Airway epithelial cell (primary cell): ENCODE results near the gene CHRNG. TPM values are rescaled to one million over a fixed set of nuclear protein-coding genes. Genes with fewer than 3 reads are reported as not detected.

Experiments used
- total RNA-seq: library from RNA; depleted of rRNA; stranded (reverse); fragments of >200 nt; gene quantifications from 2 replicates; pipeline ENCODE4 v1.2.3, GENCODE V29; 2015

Gene CHRNG, protein sequence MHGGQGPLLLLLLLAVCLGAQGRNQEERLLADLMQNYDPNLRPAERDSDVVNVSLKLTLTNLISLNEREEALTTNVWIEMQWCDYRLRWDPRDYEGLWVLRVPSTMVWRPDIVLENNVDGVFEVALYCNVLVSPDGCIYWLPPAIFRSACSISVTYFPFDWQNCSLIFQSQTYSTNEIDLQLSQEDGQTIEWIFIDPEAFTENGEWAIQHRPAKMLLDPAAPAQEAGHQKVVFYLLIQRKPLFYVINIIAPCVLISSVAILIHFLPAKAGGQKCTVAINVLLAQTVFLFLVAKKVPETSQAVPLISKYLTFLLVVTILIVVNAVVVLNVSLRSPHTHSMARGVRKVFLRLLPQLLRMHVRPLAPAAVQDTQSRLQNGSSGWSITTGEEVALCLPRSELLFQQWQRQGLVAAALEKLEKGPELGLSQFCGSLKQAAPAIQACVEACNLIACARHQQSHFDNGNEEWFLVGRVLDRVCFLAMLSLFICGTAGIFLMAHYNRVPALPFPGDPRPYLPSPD
- not detected in 2 replicates for total RNA-seq

GRCh38 chr2:232539298-232540231 lies at the start of gene CHRNG:
Gene CHRNG, plus strand, starts transcription at chr2:232539692. Its CDS starts 56 bp downstream, at chr2:232539748.

DNA sequence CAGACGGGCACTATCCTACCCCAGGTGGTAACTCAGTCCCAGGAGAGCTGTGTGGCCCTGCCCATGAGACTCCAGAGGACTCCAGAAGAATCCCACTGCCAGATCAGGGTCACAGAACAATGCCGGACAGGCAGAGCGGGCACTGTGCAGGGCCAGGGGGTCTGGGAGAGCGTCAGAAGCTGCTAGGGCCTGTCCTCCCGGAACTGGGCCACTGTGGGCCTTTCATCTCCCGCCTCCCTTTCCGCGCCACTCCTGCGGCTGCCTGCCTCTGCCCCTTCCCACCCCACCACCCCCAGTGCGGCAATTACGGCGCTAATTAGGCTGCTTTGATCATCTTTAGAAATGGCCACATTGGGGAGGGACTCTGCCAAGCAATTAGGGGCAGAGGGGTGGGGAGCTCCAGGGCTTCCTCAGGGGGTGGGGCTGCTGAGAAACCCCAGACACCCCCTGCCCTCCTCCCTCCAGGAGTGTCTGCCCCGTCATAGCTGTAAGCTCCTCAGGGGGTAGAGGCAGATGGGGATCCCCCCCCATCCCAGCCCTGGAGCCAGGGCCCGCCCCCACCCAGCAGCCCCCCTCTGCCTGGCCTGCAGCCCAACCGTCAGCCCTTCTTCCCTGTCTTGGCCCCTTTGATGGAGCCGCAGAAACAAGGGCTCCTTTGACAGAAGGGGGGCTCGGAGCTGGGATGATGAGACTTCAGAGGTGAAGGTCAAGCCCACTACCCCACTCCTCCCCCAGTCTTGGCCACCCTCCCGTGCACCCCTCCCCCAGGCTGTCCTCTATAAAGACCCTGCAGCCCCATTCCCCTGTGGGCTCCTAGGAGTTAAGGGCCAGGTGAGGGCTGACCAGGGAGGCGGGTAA lies 19.7 kb upstream of the CHRNG start, which contains the start of gene PRSS56:
TSS of gene PRSS56 (plus strand) at position 808 of the 858 bp plus-strand sequence. CDS start 211 bp downstream, outside the sequence.

GRCh38 chr2:232525791-232526371 lies 13.6 kb upstream of the CHRNG start, which contains the start of gene CHRND:
Gene CHRND, plus strand, starts transcription at chr2:232526160. Its CDS starts 56 bp downstream, at chr2:232526216.

GRCh38 chr2:232550354-232551249 lies 11.1 kb downstream of the CHRNG start, which contains the start of the genes EIF4E2 and TIGD1:
Gene EIF4E2, plus strand, starts transcription at chr2:232550689. Its CDS starts 36 bp downstream, at chr2:232550725.
Gene TIGD1, minus strand, starts transcription at chr2:232550557. Its CDS starts 675 bp downstream, at chr2:232549882.

Other genes starting within 250 kb of the CHRNG start
- not detected in 2 replicates for gene ALPP, start 160.9 kb upstream of the CHRNG start, total RNA-seq
- not detected in 2 replicates for gene ALPG, start 132.8 kb upstream of the CHRNG start, total RNA-seq
- not detected in 2 replicates for gene ALPI, start 83.5 kb upstream of the CHRNG start, total RNA-seq
- not detected in 2 replicates for gene ECEL1, start 51.9 kb upstream of the CHRNG start, total RNA-seq
- gene PRSS56, start 19.3 kb upstream of the CHRNG start, total RNA-seq = not detected in 2 replicates
- gene CHRND, start 13.5 kb upstream of the CHRNG start, total RNA-seq = not detected in 2 replicates
- 1.1 and 2.2 TPM in 2 replicates for gene TIGD1, start 10.9 kb downstream of the CHRNG start, total RNA-seq
- gene EIF4E2, start 11.0 kb downstream of the CHRNG start, total RNA-seq = 86.3 and 104 TPM in 2 replicates
- 0.21 and 0.84 TPM in 2 replicates for gene EFHD1, start 93.9 kb downstream of the CHRNG start, total RNA-seq
- gene GIGYF2, start 157.6 kb downstream of the CHRNG start, total RNA-seq = 29.7 and 36.9 TPM in 2 replicates
- gene KCNJ13, start 236.9 kb downstream of the CHRNG start, total RNA-seq = not detected in 2 replicates